ENCODE results near the gene CDRT4. TPM values are rescaled to one million over a fixed set of nuclear protein-coding genes. Genes with fewer than 3 reads are reported as not detected.

The CDRT4 gene
- polyA plus RNA-seq, 1 of the 3 experiments (the other 2 are of a cell fraction) = 4.6 TPM

DNA sequence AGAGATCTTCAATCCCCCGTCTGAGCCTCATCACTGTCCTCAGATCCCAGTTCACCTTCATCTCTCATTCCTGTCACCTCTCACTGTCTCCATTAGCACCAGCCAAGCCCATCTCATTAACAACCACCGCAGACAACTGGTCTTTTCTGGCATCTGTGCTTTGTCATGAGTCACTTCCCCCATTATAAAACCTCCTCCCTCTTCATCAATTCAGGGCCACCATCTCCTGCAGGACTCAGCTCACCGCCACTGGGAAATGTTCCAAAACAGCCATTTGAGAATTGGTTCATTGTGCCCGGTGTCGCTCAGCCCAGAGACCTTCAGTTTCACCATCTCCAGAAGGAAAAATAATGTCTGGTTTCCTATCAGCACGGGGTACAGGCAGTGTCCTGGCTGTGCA, 69.1 kb downstream of the CDRT4 start (continued):
- TF ChIP-seq, protein P1, sequence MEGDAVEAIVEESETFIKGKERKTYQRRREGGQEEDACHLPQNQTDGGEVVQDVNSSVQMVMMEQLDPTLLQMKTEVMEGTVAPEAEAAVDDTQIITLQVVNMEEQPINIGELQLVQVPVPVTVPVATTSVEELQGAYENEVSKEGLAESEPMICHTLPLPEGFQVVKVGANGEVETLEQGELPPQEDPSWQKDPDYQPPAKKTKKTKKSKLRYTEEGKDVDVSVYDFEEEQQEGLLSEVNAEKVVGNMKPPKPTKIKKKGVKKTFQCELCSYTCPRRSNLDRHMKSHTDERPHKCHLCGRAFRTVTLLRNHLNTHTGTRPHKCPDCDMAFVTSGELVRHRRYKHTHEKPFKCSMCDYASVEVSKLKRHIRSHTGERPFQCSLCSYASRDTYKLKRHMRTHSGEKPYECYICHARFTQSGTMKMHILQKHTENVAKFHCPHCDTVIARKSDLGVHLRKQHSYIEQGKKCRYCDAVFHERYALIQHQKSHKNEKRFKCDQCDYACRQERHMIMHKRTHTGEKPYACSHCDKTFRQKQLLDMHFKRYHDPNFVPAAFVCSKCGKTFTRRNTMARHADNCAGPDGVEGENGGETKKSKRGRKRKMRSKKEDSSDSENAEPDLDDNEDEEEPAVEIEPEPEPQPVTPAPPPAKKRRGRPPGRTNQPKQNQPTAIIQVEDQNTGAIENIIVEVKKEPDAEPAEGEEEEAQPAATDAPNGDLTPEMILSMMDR (IDR thresholded peaks at IDR 0.05) = no peak
- peak; percentile 81 for TF ChIP-seq FOSL2 (IDR thresholded peaks at IDR 0.05; ENCODE audit: borderline replicate concordance, low read depth)
- TF ChIP-seq NFIC (IDR thresholded peaks at IDR 0.05; ENCODE audit: borderline replicate concordance) = peak; percentile 95
- no peak; the same call in 1 of the 2 replicates for TF ChIP-seq RCOR1 (IDR thresholded peaks at IDR 0.05; ENCODE audit: low read length)
- TF ChIP-seq, protein P2, sequence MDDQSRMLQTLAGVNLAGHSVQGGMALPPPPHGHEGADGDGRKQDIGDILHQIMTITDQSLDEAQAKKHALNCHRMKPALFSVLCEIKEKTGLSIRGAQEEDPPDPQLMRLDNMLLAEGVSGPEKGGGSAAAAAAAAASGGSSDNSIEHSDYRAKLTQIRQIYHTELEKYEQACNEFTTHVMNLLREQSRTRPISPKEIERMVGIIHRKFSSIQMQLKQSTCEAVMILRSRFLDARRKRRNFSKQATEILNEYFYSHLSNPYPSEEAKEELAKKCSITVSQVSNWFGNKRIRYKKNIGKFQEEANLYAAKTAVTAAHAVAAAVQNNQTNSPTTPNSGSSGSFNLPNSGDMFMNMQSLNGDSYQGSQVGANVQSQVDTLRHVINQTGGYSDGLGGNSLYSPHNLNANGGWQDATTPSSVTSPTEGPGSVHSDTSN (IDR thresholded peaks at IDR 0.05) = peak; percentile 78; the same call in 1 of the 2 replicates
- TF ChIP-seq GATA2 (CRISPR knock-in tag; IDR thresholded peaks at IDR 0.05) = no peak
- no peak for TF ChIP-seq RFX5 (IDR thresholded peaks at IDR 0.05; ENCODE audit: low read length)
- TF ChIP-seq RXRA (IDR thresholded peaks at IDR 0.05; ENCODE audit: borderline replicate concordance, low read depth) = peak; percentile 18; the same call in 1 of the 2 replicates
- no peak for TF ChIP-seq SIN3A (IDR thresholded peaks at IDR 0.05; ENCODE audit: borderline replicate concordance, low read depth, low read length)

DNA sequence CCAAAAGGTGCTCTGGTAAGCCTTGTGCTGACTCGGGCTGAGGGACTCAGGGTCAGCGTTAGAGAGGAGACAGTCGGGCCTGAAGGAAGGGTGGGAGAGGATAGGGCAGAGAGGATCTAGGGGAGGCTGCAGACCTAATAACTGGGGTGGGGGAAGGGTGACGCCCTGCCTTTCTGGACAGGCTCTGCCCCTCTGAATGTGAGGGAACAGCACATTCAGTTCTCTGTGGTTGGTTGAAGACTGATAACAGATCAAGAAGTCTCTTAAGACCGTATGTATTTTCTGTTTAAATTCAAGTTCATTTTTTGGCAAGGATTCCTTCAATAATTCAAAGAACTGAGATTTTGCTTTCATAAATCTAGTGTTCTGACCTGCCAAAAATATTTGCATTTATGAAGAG, 69.8 kb downstream of the CDRT4 start:
- peaks cover 17 to 23% of the 10 kb centered on the region in 2 experiments; a peak in 3 of 4 replicates for H3K4me1 ChIP-seq (ENCODE audit: control insufficient read depth in 1 of 2, insufficient read depth in 2 of 2, low read depth in 1 of 2, low read length in 1 of 2)
- H3K9ac ChIP-seq = no peak overlapping the region
- peak overlapping the region; percentile 42; the same call in 1 of the 2 replicates for H3K4me2 ChIP-seq
- DNase-seq = no peak
- H4K20me1 ChIP-seq (ENCODE audit: insufficient read depth) = no peaks in the 10 kb centered on the region
- H2AFZ ChIP-seq (ENCODE audit: low read depth) = 0 out of 2 replicates have a peak overlapping the region, but pooled peaks have one; percentile 80
- no peaks in the 10 kb centered on the region for H3K9me2 ChIP-seq
- TF ChIP-seq, protein P2 (IDR thresholded peaks at IDR 0.05) = 0 out of 2 replicates have a peak, but pooled peaks have one; percentile 12
- no peak for TF ChIP-seq RXRA (IDR thresholded peaks at IDR 0.05; ENCODE audit: borderline replicate concordance, low read depth)
- peak; percentile 13; the same call in 1 of the 2 replicates for TF ChIP-seq NFIC (IDR thresholded peaks at IDR 0.05; ENCODE audit: borderline replicate concordance)
- TF ChIP-seq TCF12 (IDR thresholded peaks at IDR 0.05) = peak; percentile 11; the same call in 1 of the 2 replicates
- TF ChIP-seq, protein P3, sequence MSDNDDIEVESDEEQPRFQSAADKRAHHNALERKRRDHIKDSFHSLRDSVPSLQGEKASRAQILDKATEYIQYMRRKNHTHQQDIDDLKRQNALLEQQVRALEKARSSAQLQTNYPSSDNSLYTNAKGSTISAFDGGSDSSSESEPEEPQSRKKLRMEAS (IDR thresholded peaks at IDR 0.05; ENCODE audit: low read depth) = no peak
- no peak for TF ChIP-seq CHD2 (IDR thresholded peaks at IDR 0.05; ENCODE audit: low read length, partially characterized antibody)
- no peak overlapping the region for H3K4me3 ChIP-seq (ENCODE audit: low read depth in 2 of 2, low read length in 1 of 2)
- ChIA-PET CTCF (no interaction called here), POLR2A (interaction anchor here (1.4 kb wide), 1 partner anchor 135 kb away, joined by 4 read pairs; no protein-coding TSS in a partner anchor)
- 73% methylated on average over 5 of the region's 5 CpGs for WGBS (ENCODE audit: low lambda C conversion rate)
- no peaks in the 10 kb centered on the region for H3K27me3 ChIP-seq (ENCODE audit: insufficient read depth)
- H3K27ac ChIP-seq (ENCODE audit: low read depth in 2 of 2, low read length in 1 of 2) = peak overlapping the region; percentile 70 to 93; a peak in 3 of 4 replicates
- H3K36me3 ChIP-seq (replicated peaks in 1 of 2; ENCODE audit: control insufficient read depth in 1 of 2, insufficient read depth in 2 of 2, low read length in 1 of 2) = no peaks in the 10 kb centered on the region
- no peaks in the 10 kb centered on the region for H3K9me3 ChIP-seq
- H3F3A ChIP-seq (replicated peaks; ENCODE audit: insufficient read depth) = peaks cover 2% of the 10 kb centered on the region
- no peaks in the 10 kb centered on the region for H3K79me2 ChIP-seq (ENCODE audit: insufficient read depth)

All from SK-N-SH (cell line).